Liver (tissue), 9 donors: ENCODE measurements around the gene C3orf52. TPM values are rescaled to one million over a fixed set of nuclear protein-coding genes. Genes with fewer than 3 reads are reported as not detected.
"Not testable (repeated sequence)": the region's sequence is repeated elsewhere in the genome, so short reads cannot be mapped to it uniquely, and the experiment has no call there.

Experiments
- DNase-seq: peaks from one replicate; pipeline ENCODE4 v3.0.0-alpha.2; 2017; ENCODE audit warnings: low spot score
- H3K27ac ChIP-seq, 2 donors: one replicate each; pipeline ENCODE4 v1.7.0; 2013; ENCODE audit warnings: inconsistent platforms in 2 of 2, low read length in 2 of 2, control low read depth in 1 of 2, low read depth in 1 of 2, mild to moderate bottlenecking in 1 of 2
- H3K27me3 ChIP-seq, 4 donors: one replicate each; pipeline versions ENCODE4 v1.6.1 to v1.7.0; 2013; ENCODE audit warnings: low read length in 3 of 4, inconsistent platforms in 1 of 4, mild to moderate bottlenecking in 1 of 4, moderate library complexity in 1 of 4; ENCODE audit not compliant: control insufficient read depth in 4 of 4, insufficient read depth in 4 of 4
- H3K36me3 ChIP-seq, 4 donors: one replicate each; pipeline versions ENCODE4 v1.6.1 to v1.7.0; 2013; ENCODE audit warnings: low read length in 3 of 4, mild to moderate bottlenecking in 3 of 4, low read depth in 1 of 4, moderate library complexity in 1 of 4; ENCODE audit not compliant: control insufficient read depth in 4 of 4, insufficient read depth in 3 of 4
- H3K4me1 ChIP-seq, 4 donors: one replicate each; pipeline versions ENCODE4 v1.6.1 to v1.7.0; 2013; ENCODE audit warnings: low read length in 3 of 4, mild to moderate bottlenecking in 3 of 4, moderate library complexity in 1 of 4; ENCODE audit not compliant: control insufficient read depth in 4 of 4, insufficient read depth in 4 of 4
- H3K4me3 ChIP-seq, 3 donors: one replicate each; pipeline versions ENCODE4 v1.6.1 to v1.7.0; 2013; ENCODE audit warnings: low read length in 3 of 3, control low read depth in 1 of 3, low read depth in 1 of 3, mild to moderate bottlenecking in 1 of 3
- H3K9ac ChIP-seq, 2 donors: one replicate each; pipeline ENCODE4 v1.7.0; 2013; ENCODE audit warnings: low read length in 2 of 2, mild to moderate bottlenecking in 2 of 2, moderate library complexity in 2 of 2, control low read depth in 1 of 2, low read depth in 1 of 2
- H3K9me3 ChIP-seq, 4 donors: one replicate each; pipeline versions ENCODE4 v1.6.1 to v1.7.0; 2013; ENCODE audit warnings: low read length in 3 of 4; ENCODE audit not compliant: control insufficient read depth in 4 of 4
- EGR1 ChIP-seq, 2 donors: IDR thresholded peaks; 2 replicates each; pipeline ENCODE4 v1.6.1; 2016 to 2018; ENCODE audit warnings: antibody characterized with exemption in 2 of 2, low read depth in 2 of 2
- FOXA1 ChIP-seq: IDR thresholded peaks from 2 replicates; pipeline ENCODE4 v1.6.1; 2016; ENCODE audit warnings: antibody characterized with exemption
- FOXA2 ChIP-seq: IDR thresholded peaks from 2 replicates; pipeline ENCODE4 v1.6.1; 2016; ENCODE audit warnings: antibody characterized with exemption
- GABPA ChIP-seq, 2 donors: IDR thresholded peaks in 1 of 2; conservative IDR thresholded peaks in 1 of 2; 2 replicates each; pipeline ENCODE4 v1.6.1; 2016; ENCODE audit warnings: antibody characterized with exemption in 2 of 2, mild to moderate bottlenecking in 1 of 2, moderate library complexity in 1 of 2
- HNF4A ChIP-seq, 2 donors: conservative IDR thresholded peaks; 2 replicates each; pipeline ENCODE4 v1.6.1; 2016; ENCODE audit warnings: antibody characterized with exemption in 2 of 2, mild to moderate bottlenecking in 2 of 2
- HNF4G ChIP-seq: IDR thresholded peaks from 2 replicates; pipeline ENCODE4 v1.6.1; 2016; ENCODE audit warnings: antibody characterized with exemption
- JUND ChIP-seq, 2 donors: IDR thresholded peaks; 2 replicates each; pipeline ENCODE4 v1.6.1; 2016; ENCODE audit warnings: antibody characterized with exemption in 2 of 2
- MAX ChIP-seq: IDR thresholded peaks from 2 replicates; pipeline ENCODE4 v1.6.1; 2016; ENCODE audit warnings: antibody characterized with exemption
- NR2F2 ChIP-seq: IDR thresholded peaks from 2 replicates; pipeline ENCODE4 v1.6.1; 2016; ENCODE audit warnings: antibody characterized with exemption
- RAD21 ChIP-seq, 2 donors: IDR thresholded peaks; 2 replicates each; pipeline ENCODE4 v1.6.1; 2016; ENCODE audit warnings: antibody characterized with exemption in 2 of 2, mild to moderate bottlenecking in 2 of 2
- RXRA ChIP-seq, 2 donors: IDR thresholded peaks; 2 replicates each; pipeline ENCODE4 v1.6.1; 2017 to 2018; ENCODE audit warnings: antibody characterized with exemption in 2 of 2, mild to moderate bottlenecking in 1 of 2
- SP1 ChIP-seq: IDR thresholded peaks from 2 replicates; pipeline ENCODE4 v1.6.1; 2018; ENCODE audit warnings: antibody characterized with exemption, mild to moderate bottlenecking
- TAF1 ChIP-seq: conservative IDR thresholded peaks from 2 replicates; pipeline ENCODE4 v1.6.1; 2016; ENCODE audit warnings: antibody characterized with exemption, mild to moderate bottlenecking
- YY1 ChIP-seq: IDR thresholded peaks from 2 replicates; pipeline ENCODE4 v1.6.1; 2016; ENCODE audit warnings: antibody characterized with exemption, mild to moderate bottlenecking
- ZBTB33 ChIP-seq: IDR thresholded peaks from 2 replicates; pipeline ENCODE4 v1.6.1; 2016; ENCODE audit warnings: antibody characterized with exemption
- WGBS: extraction: QIAGEN DNeasy Blood & Tissue Kit; methylation state at CpG from one replicate; pipeline ENCODE4 v1.1.7; 2013; 5-methylcytosine and 5-hydroxymethylcytosine counted together
- polyA plus RNA-seq, 2 donors: library from polyadenylated mRNA; stranded (reverse) in 1 of 2; unstranded in 1 of 2; fragments of 200-250 nt in 1 of 2; fragments of >200 nt in 1 of 2; fragmentation: Nextera tagmentation in 1 of 2; extraction: Ambion mirVana in 1 of 2; gene quantifications; one replicate each; pipeline versions ENCODE4 v1.2.1 to v1.2.3, GENCODE V29; 2013 to 2015
- total RNA-seq, 2 donors: library from RNA; depleted of rRNA; stranded (reverse); fragments of >200 nt; gene quantifications; one replicate each; pipeline ENCODE4 v1.2.3, GENCODE V29; 2014
- TF ChIP-seq, protein P1 (sequence below): fragments of 150-350 bp; IDR thresholded peaks from 2 replicates; pipeline ENCODE4 v1.5.1; 2017; ENCODE audit warnings: improper control_type of control experiment, low read depth, low read length; ENCODE audit not compliant: missing input control
- TF ChIP-seq, protein P2 (sequence below): IDR thresholded peaks from 2 replicates; pipeline ENCODE4 v1.6.1; 2016; ENCODE audit warnings: antibody characterized with exemption
- TF ChIP-seq, protein P3 (sequence below): IDR thresholded peaks from 2 replicates; pipeline ENCODE4 v1.6.1; 2016; ENCODE audit warnings: antibody characterized with exemption, mild to moderate bottlenecking
- donor health status: healthy.
- donor health status: healthy.
- donor health status: healthy.
- donor health status: healthy.
- donor health status: healthy.

Gene C3orf52
- 1 to 10 TPM in 1 of 2 donors, under 1 TPM in 1; 0.47 to 1.8 TPM for total RNA-seq
- polyA plus RNA-seq, result under 1 TPM in 1 of 2 donors, not detected in 1; 0.10 TPM

DNA sequence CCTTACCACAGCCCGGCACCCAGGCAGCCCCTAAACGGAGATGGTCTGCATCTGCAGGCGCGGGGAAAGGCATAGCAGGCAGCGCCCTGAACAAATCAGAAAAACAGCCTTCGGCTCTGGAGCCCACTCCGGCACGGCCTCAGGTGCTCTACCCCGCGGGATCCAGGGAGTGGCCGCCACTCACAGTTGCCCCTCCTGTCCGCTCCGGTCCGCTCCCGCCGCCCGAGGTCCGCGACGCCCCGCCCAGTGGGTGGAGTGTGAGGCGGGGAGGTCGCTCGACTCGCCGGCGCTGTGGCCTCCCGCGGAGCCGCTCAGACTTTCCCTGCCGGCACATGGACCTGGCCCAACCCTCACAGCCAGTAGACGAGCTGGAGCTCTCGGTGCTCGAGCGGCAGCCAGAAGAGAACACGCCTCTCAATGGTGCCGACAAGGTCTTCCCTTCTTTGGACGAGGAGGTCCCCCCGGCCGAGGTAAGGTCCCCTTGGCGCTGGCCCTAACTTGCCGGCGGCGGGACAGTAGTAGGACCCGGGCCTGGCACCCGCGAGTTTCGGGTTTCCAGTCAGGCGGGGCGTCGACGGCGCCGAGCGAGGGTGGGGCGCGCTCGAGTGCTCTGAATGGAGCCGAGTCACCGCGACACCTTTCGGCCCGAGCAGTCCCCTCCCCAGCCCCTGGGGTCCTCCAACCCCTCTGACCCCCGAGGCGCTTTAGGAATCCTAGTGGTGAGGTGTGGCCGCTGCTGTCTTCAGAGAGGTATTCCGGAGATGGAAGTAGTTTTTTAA is at the start of gene C3orf52:
C3orf52 (plus strand) TSS at position 314 of the 779 bp plus-strand sequence; CDS start at position 333, 19 bp downstream.
- peaks cover 0 to 4% (median 0%) of the 10 kb centered on the region in 4 donors for H3K27me3 ChIP-seq
- WGBS, result 3% methylated on average over 67 of the region's 67 CpGs
- peak within 1 kb of the TSS; percentile 28 to 48 (median 48) for H3K4me3 ChIP-seq
- H3K36me3 ChIP-seq, result no peaks in the 10 kb centered on the region
- TF ChIP-seq HNF4G (no peak), GABPA (IDR thresholded peaks at IDR 0.05 in 1 of 2, conservative IDR thresholded peaks at IDR 0.05 in 1 of 2) (no peak), TAF1 (no peak), MAX (peak; percentile 84), NR2F2 (no peak), FOXA2 (no peak), YY1 (peak; percentile 38), EGR1 (IDR thresholded peaks at IDR 0.05; ENCODE audit: low read depth in 2 of 2) (no peak), SP1 (no peak), RAD21 (IDR thresholded peaks at IDR 0.05) (no peak), FOXA1 (no peak), JUND (IDR thresholded peaks at IDR 0.05) (no peak), ZBTB33 (no peak), RXRA (IDR thresholded peaks at IDR 0.05) (no peak), HNF4A (conservative IDR thresholded peaks at IDR 0.05) (peak in 1 of 2 donors; percentile 7)
- TF ChIP-seq, protein P1, sequence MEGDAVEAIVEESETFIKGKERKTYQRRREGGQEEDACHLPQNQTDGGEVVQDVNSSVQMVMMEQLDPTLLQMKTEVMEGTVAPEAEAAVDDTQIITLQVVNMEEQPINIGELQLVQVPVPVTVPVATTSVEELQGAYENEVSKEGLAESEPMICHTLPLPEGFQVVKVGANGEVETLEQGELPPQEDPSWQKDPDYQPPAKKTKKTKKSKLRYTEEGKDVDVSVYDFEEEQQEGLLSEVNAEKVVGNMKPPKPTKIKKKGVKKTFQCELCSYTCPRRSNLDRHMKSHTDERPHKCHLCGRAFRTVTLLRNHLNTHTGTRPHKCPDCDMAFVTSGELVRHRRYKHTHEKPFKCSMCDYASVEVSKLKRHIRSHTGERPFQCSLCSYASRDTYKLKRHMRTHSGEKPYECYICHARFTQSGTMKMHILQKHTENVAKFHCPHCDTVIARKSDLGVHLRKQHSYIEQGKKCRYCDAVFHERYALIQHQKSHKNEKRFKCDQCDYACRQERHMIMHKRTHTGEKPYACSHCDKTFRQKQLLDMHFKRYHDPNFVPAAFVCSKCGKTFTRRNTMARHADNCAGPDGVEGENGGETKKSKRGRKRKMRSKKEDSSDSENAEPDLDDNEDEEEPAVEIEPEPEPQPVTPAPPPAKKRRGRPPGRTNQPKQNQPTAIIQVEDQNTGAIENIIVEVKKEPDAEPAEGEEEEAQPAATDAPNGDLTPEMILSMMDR, result no peak
- TF ChIP-seq, protein P2, sequence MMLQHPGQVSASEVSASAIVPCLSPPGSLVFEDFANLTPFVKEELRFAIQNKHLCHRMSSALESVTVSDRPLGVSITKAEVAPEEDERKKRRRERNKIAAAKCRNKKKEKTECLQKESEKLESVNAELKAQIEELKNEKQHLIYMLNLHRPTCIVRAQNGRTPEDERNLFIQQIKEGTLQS, result no peak
- TF ChIP-seq, protein P3, sequence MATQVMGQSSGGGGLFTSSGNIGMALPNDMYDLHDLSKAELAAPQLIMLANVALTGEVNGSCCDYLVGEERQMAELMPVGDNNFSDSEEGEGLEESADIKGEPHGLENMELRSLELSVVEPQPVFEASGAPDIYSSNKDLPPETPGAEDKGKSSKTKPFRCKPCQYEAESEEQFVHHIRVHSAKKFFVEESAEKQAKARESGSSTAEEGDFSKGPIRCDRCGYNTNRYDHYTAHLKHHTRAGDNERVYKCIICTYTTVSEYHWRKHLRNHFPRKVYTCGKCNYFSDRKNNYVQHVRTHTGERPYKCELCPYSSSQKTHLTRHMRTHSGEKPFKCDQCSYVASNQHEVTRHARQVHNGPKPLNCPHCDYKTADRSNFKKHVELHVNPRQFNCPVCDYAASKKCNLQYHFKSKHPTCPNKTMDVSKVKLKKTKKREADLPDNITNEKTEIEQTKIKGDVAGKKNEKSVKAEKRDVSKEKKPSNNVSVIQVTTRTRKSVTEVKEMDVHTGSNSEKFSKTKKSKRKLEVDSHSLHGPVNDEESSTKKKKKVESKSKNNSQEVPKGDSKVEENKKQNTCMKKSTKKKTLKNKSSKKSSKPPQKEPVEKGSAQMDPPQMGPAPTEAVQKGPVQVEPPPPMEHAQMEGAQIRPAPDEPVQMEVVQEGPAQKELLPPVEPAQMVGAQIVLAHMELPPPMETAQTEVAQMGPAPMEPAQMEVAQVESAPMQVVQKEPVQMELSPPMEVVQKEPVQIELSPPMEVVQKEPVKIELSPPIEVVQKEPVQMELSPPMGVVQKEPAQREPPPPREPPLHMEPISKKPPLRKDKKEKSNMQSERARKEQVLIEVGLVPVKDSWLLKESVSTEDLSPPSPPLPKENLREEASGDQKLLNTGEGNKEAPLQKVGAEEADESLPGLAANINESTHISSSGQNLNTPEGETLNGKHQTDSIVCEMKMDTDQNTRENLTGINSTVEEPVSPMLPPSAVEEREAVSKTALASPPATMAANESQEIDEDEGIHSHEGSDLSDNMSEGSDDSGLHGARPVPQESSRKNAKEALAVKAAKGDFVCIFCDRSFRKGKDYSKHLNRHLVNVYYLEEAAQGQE, result no peak
- H3K9ac ChIP-seq, result no peak within 1 kb of the TSS
- H3K27ac ChIP-seq, result no peak within 1 kb of the TSS
- no peaks in the 10 kb centered on the region for H3K9me3 ChIP-seq
- H3K4me1 ChIP-seq, result peaks cover 0 to 13% (median 6%) of the 10 kb centered on the region in 4 donors
- DNase-seq, result peak; percentile 74

DNA sequence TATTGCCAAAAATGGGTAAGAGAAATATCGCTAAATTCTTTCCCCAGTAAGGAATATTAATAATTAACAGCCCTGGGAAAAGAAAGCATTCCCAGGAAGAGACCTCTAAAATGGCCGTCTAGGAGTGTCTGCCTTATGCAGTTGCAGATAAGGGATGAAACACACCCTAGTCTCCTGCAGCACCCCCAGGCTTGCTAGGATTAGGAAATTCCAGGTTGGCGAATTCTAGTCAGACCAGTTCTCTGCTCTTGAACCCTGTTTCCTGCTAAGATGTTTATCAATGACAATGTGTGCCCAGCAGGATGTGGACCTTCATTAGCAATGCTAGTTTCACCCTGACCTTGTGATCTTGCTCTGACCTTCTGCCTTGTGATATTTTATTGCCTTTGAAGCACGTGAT is 49.0 kb upstream of the C3orf52 start:
- not testable (repeated sequence) for H3K36me3 ChIP-seq, H3K27me3 ChIP-seq, DNase-seq, H3K9me3 ChIP-seq, H3K9ac ChIP-seq, H3K27ac ChIP-seq, H3K4me3 ChIP-seq, H3K4me1 ChIP-seq
- WGBS, result 67% methylated on average over 4 of the region's 4 CpGs
